Measurements from ENCODE around the gene PPIF.

GRCh38 chr10:79321951-79322350 lies 25.3 kb upstream of the PPIF start:
- no peak for TF ChIP-seq POLR2A (IDR thresholded peaks at IDR 0.05)
- no peak for TF ChIP-seq CTCF (IDR thresholded peaks at IDR 0.05)
- TF ChIP-seq POLR2AphosphoS5 (IDR thresholded peaks at IDR 0.05), result no peak

Measured in breast epithelium (tissue), 3 donors.